HepG2 (cell line): Measurements from ENCODE around the gene NPW. TPM values are rescaled to one million over a fixed set of nuclear protein-coding genes. Genes with fewer than 3 reads are reported as not detected.

Experiments used
- GFI1 ChIP-seq: sonication (generic); formaldehyde crosslinking; IDR thresholded peaks from 2 replicates; pipeline ENCODE4 v1.5.0; 2020; ENCODE audit warnings: missing genetic modification reagents, mild to moderate bottlenecking, borderline replicate concordance
- HMG20A ChIP-seq: IDR thresholded peaks from 2 replicates; pipeline ENCODE4 v1.6.1; 2016; ENCODE audit warnings: borderline replicate concordance
- HNF4A ChIP-seq: sonication (generic); formaldehyde crosslinking; IDR thresholded peaks from 2 replicates; pipeline ENCODE4 v1.4.0; 2020; ENCODE audit warnings: missing genetic modification reagents
- KAT7 ChIP-seq: IDR thresholded peaks from 2 replicates; pipeline ENCODE4 v1.6.1; 2018; ENCODE audit warnings: borderline replicate concordance, missing compliant biosample characterization
- NFIC ChIP-seq: IDR thresholded peaks from 2 replicates; pipeline ENCODE4 v1.6.1; 2012; ENCODE audit warnings: mild to moderate bottlenecking, low read length, inconsistent platforms
- POLR2A ChIP-seq, 2 experiments: IDR thresholded peaks; 2 replicates each; pipeline ENCODE4 v1.6.1; 2011; ENCODE audit warnings: low read depth in 2 of 2, low read length in 2 of 2, mild to moderate bottlenecking in 1 of 2, moderate library complexity in 1 of 2; ENCODE audit not compliant: insufficient read depth in 1 of 2
- RBAK ChIP-seq: sonication (generic); formaldehyde crosslinking; IDR thresholded peaks from 2 replicates; pipeline ENCODE4 v1.5.1; 2020; ENCODE audit warnings: mild to moderate bottlenecking, missing genetic modification reagents
- STAT5B ChIP-seq: sonication (generic); formaldehyde crosslinking; IDR thresholded peaks from 2 replicates; pipeline ENCODE4 v1.4.0; 2020; ENCODE audit warnings: missing genetic modification reagents
- YEATS2 ChIP-seq: sonication (generic); formaldehyde crosslinking; IDR thresholded peaks from 2 replicates; pipeline ENCODE4 v1.4.0; 2020; ENCODE audit warnings: missing genetic modification reagents, borderline replicate concordance
- ZMYM2 ChIP-seq: sonication (generic); formaldehyde crosslinking; IDR thresholded peaks from 2 replicates; pipeline ENCODE4 v1.8.0; 2022; ENCODE audit warnings: mild to moderate bottlenecking, missing genetic modification reagents
- polyA plus RNA-seq, 8 experiments: library from polyadenylated mRNA; depleted of rRNA in 3 of 8; stranded (reverse) in 7 of 8; unstranded in 1 of 8; fragments of >200 nt; fragmentation: Illumina TruSeq in 4 of 8; extraction: Trizol in 4 of 8; gene quantifications; 2 replicates each; pipeline versions ENCODE4 v1.2.1 to v1.2.3, GENCODE V29; 2011 to 2016; ENCODE audit warnings: low read depth in 4 of 8, missing spikeins in 1 of 8, mixed read lengths in 1 of 8; ENCODE audit not compliant: insufficient read depth in 1 of 8
- total RNA-seq, 5 experiments: library from RNA; depleted of rRNA; stranded (reverse); fragments of >200 nt; fragmentation: Illumina TruSeq; extraction: Trizol; gene quantifications; 2 replicates each; pipeline ENCODE4 v1.2.3, GENCODE V29; 2016; ENCODE audit warnings: low read depth in 1 of 5
- TF ChIP-seq, protein P1 (sequence below): sonication (generic); formaldehyde crosslinking; IDR thresholded peaks from 2 replicates; pipeline ENCODE4 v1.4.0; 2020; ENCODE audit warnings: missing genetic modification reagents
- TF ChIP-seq, protein P2 (sequence below): IDR thresholded peaks from 2 replicates; pipeline ENCODE4 v1.6.1; 2018; ENCODE audit warnings: missing genetic modification reagents, mild to moderate bottlenecking, missing compliant biosample characterization
- TF ChIP-seq, protein P3 (sequence below): sonication (generic); formaldehyde crosslinking; IDR thresholded peaks from 2 replicates; pipeline ENCODE4 v1.4.0; 2020; ENCODE audit warnings: missing genetic modification reagents, mild to moderate bottlenecking, borderline replicate concordance
- TF ChIP-seq, protein P4 (sequence below): sonication (generic); formaldehyde crosslinking; conservative IDR thresholded peaks from 2 replicates; pipeline ENCODE4 v1.8.0; 2022; ENCODE audit warnings: mild to moderate bottlenecking, moderate library complexity, missing genetic modification reagents
- TF ChIP-seq, protein P5 (sequence below): sonication (generic); formaldehyde crosslinking; IDR thresholded peaks from 2 replicates; pipeline ENCODE4 v1.4.0; 2020; ENCODE audit warnings: missing genetic modification reagents, mild to moderate bottlenecking, borderline replicate concordance

Gene NPW
- total and polyA plus RNA-seq, 2 of the 13 experiments (the other 11 are each of a cell fraction or from before 2014, with no cell fraction given), result 0.24 to 0.97 TPM

DNA sequence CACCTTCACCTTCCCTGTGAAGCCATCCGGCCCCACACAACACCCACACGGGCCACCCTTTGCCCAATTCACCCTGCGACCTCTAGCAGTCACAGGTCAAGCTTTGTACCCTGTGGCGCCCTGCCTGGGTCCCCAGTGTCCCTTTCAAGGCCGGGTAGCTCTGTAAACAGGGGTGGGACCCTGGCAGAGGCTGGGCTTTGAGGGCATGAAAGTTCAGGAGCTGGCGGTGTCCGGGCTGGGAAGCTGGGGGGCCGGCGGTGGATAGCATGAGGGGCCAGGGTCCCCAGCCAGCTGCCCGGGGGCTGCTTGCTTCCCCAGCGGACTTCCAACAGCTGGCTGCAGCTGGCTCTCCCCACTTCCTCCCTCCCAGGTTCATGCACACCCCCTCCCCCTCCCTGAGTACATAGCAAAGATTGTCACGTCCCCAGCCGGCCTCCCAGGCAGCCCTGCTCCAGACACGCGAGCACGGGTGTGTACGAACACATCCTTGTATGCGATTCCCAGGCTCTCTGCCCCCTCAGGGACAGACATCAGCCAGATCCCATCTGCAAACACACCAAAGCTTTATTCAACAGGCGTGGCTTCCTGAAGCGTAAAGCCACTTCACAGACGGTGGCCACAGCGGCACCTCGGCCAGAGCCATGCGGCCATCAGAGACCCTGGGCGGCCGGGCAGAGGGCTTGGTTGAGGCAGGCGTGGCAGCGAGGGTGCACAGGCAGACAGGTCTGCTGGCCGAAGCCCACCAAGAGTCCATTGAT lies 19.9 kb downstream of the NPW start (continued):
- TF ChIP-seq GFI1 (CRISPR knock-in tag), result peak; percentile 71; the same call in 1 of the 2 replicates
- TF ChIP-seq HNF4A (CRISPR knock-in tag), result peak; percentile 88
- TF ChIP-seq, protein P1, sequence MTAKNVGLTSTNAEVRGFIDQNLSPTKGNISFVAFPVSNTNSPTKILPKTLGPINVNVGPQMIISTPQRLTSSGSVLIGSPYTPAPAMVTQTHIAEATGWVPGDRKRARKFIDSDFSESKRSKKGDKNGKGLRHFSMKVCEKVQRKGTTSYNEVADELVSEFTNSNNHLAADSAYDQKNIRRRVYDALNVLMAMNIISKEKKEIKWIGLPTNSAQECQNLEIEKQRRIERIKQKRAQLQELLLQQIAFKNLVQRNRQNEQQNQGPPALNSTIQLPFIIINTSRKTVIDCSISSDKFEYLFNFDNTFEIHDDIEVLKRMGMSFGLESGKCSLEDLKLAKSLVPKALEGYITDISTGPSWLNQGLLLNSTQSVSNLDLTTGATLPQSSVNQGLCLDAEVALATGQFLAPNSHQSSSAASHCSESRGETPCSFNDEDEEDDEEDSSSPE, result 0 out of 2 replicates have a peak, but pooled peaks have one; percentile 29
- TF ChIP-seq, protein P2, sequence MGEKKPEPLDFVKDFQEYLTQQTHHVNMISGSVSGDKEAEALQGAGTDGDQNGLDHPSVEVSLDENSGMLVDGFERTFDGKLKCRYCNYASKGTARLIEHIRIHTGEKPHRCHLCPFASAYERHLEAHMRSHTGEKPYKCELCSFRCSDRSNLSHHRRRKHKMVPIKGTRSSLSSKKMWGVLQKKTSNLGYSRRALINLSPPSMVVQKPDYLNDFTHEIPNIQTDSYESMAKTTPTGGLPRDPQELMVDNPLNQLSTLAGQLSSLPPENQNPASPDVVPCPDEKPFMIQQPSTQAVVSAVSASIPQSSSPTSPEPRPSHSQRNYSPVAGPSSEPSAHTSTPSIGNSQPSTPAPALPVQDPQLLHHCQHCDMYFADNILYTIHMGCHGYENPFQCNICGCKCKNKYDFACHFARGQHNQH (CRISPR knock-in tag), result peak; percentile 47
- TF ChIP-seq STAT5B (CRISPR knock-in tag), result no peak
- TF ChIP-seq, protein P3, sequence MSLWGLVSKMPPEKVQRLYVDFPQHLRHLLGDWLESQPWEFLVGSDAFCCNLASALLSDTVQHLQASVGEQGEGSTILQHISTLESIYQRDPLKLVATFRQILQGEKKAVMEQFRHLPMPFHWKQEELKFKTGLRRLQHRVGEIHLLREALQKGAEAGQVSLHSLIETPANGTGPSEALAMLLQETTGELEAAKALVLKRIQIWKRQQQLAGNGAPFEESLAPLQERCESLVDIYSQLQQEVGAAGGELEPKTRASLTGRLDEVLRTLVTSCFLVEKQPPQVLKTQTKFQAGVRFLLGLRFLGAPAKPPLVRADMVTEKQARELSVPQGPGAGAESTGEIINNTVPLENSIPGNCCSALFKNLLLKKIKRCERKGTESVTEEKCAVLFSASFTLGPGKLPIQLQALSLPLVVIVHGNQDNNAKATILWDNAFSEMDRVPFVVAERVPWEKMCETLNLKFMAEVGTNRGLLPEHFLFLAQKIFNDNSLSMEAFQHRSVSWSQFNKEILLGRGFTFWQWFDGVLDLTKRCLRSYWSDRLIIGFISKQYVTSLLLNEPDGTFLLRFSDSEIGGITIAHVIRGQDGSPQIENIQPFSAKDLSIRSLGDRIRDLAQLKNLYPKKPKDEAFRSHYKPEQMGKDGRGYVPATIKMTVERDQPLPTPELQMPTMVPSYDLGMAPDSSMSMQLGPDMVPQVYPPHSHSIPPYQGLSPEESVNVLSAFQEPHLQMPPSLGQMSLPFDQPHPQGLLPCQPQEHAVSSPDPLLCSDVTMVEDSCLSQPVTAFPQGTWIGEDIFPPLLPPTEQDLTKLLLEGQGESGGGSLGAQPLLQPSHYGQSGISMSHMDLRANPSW (CRISPR knock-in tag), result peak; percentile 51; the same call in 1 of the 2 replicates
- TF ChIP-seq YEATS2, result peak; percentile 63; the same call in 1 of the 2 replicates
- TF ChIP-seq KAT7 (CRISPR knock-in tag), result 0 out of 2 replicates have a peak, but pooled peaks have one; percentile 50
- TF ChIP-seq NFIC, result no peak
- TF ChIP-seq RBAK (CRISPR knock-in tag), result 0 out of 2 replicates have a peak, but pooled peaks have one; percentile 7
- peak in 1 of 2 experiments; percentile 52; a peak in 3 of 4 replicates for TF ChIP-seq POLR2A (IDR thresholded peaks at IDR 0.05; ENCODE audit: insufficient read depth in 1 of 2, low read depth in 2 of 2, low read length in 2 of 2)
- peak; percentile 74; the same call in 1 of the 2 replicates for TF ChIP-seq HMG20A (CRISPR knock-in tag)
- TF ChIP-seq, protein P4, sequence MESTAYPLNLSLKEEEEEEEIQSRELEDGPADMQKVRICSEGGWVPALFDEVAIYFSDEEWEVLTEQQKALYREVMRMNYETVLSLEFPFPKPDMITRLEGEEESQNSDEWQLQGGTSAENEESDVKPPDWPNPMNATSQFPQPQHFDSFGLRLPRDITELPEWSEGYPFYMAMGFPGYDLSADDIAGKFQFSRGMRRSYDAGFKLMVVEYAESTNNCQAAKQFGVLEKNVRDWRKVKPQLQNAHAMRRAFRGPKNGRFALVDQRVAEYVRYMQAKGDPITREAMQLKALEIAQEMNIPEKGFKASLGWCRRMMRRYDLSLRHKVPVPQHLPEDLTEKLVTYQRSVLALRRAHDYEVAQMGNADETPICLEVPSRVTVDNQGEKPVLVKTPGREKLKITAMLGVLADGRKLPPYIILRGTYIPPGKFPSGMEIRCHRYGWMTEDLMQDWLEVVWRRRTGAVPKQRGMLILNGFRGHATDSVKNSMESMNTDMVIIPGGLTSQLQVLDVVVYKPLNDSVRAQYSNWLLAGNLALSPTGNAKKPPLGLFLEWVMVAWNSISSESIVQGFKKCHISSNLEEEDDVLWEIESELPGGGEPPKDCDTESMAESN (CRISPR knock-in tag), result peak; percentile 49; the same call in 1 of the 2 replicates
- 0 out of 2 replicates have a peak, but pooled peaks have one; percentile 15 for TF ChIP-seq ZMYM2 (CRISPR knock-in tag)
- TF ChIP-seq, protein P5, sequence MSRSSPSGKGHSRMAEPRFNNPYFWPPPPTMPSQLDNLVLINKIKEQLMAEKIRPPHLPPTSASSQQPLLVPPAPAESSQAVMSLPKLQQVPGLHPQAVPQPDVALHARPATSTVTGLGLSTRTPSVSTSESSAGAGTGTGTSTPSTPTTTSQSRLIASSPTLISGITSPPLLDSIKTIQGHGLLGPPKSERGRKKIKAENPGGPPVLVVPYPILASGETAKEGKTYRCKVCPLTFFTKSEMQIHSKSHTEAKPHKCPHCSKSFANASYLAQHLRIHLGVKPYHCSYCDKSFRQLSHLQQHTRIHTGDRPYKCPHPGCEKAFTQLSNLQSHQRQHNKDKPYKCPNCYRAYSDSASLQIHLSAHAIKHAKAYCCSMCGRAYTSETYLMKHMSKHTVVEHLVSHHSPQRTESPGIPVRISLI, result no peak
